Retinal pigment epithelial cell (primary cell): ENCODE measurements around the gene POU2F3.

Source experiments
- DNase-seq: peaks from one replicate; pipeline ENCODE4 v3.0.0-alpha.2; 2010; ENCODE audit warnings: low read depth
- H3K4me3 ChIP-seq: 2 replicates; pipeline ENCODE4 v1.5.1; 2011; ENCODE audit warnings: mild to moderate bottlenecking, low read length, control low read depth, moderate library complexity
- CTCF ChIP-seq: conservative IDR thresholded peaks from 2 replicates; pipeline ENCODE4 v1.5.1; 2011; ENCODE audit warnings: low read depth, low read length, control low read depth, inconsistent platforms

The POU2F3 gene

DNA sequence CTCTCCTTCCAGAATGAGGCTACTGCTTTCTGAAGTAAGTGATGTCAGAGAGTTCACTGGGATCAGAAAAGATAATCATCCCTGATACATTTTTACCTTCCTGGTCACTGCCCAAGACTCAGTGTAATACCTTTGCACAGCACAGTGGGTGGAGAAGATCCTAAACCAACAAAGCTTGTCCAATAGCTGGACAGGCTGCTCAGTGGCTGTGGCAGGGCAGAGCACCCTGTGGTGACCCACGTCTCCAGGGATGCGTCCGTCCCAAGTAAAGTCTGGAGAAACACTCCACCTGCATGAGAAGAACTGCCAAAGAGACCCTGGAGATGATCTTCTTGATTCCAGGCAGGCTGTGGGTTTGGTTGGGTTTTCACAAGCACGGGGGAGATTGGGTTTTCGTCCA is 54.2 kb downstream of the POU2F3 start:
- TF ChIP-seq CTCF, result no peak
- DNase-seq, result no peak
- H3K4me3 ChIP-seq, result no peak overlapping the region

GRCh38 chr11:120295099-120295498 is 55.2 kb downstream of the POU2F3 start:
- DNase-seq, result no peak
- H3K4me3 ChIP-seq, result no peak overlapping the region
- TF ChIP-seq CTCF, result no peak

GRCh38 chr11:120296554-120296953 is 56.6 kb downstream of the POU2F3 start:
- no peak for TF ChIP-seq CTCF
- DNase-seq, result no peak
- H3K4me3 ChIP-seq, result no peak overlapping the region

DNA sequence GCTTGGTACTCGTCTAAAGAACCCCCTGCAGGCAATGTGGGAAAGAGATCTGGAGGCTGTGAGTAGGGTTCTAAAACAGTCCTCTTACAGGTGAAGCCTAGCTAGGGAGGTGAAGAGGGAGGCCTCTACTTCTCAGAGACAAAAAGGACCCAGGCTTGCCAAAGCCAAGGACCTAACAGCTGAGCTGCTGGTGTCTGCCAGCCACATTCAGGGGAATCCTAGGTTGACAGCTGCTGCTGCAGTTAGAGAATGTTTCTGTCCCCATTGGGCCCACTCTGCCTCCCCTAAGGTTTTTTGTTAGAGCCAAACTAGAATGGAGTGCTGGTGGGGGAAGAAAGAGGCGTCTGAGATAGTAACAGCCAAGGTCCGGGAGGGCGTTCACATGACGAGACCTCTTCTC is 58.5 kb downstream of the POU2F3 start:
- DNase-seq, result no peak
- no peak overlapping the region for H3K4me3 ChIP-seq
- no peak for TF ChIP-seq CTCF

DNA sequence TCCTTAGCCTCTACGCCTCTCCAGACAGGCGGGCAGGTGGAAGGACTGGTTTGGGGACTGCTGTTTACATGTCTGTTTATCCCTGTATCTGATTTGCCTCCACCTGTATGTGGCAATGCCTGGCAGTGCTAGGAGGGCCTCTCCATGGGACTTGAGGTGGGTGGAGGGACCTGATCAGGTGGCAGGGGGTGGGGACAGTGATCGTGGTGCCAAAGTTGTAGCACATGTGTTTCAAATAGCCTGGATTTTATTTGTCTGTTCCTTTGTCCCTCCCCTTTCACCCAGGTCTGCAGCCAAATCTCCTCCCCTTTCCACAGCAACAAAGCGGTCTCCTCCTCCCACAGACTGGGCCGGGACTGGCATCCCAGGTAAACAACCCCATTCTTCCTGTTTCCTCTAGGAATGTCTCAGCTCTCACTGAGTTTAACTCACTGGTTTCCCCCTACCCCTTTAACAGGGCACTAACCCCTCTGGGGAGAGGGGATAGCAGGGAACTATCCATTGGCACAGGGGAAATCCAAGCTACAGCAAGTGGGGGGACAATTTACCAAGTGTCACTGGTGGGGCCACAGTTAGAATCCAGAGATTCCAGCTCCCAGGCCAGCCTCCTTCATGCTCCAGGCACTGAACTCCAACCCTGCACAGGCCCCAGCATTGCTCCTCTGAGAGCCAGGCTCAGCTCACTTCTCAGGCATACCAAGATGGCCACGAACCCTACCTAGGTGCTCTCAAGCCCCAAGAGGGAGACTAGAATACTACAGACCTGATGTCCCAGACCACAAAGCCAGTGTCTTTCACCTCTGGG is 62.3 kb downstream of the POU2F3 start:
- no peak for TF ChIP-seq CTCF
- no peak overlapping the region for H3K4me3 ChIP-seq
- no peak for DNase-seq

DNA sequence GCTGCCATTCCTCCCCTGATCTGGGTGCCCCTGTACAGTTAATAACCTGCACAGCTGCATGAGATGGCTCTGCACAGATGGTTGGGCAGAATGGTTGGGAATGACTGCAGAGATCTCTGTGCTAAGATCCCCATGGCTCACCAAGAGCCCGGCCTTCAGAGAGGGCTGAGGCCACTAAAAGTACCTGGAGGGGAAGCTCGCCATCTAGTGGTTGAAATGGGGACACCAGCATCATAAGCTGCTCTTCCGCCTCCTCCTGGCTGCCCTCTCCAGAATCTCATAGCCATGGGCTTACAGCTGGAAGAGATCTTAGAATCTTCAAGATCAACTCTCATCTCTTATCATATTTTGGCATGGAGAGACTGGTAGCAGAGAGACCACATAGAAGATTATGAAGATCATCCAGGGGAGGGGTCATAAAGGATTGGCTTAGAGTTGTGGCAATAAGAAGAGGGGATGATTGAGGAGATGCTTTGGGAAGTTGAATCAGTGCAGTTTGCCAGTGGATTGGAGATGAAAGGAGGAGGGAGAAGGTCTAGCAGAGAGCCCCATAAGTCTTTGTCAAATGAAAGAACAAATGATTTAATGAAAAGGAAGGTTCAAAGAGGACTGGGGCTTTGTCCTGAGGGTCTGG is 63.2 kb downstream of the POU2F3 start:
- peak; percentile 77 for TF ChIP-seq CTCF
- DNase-seq, result no peak
- H3K4me3 ChIP-seq, result no peak overlapping the region

DNA sequence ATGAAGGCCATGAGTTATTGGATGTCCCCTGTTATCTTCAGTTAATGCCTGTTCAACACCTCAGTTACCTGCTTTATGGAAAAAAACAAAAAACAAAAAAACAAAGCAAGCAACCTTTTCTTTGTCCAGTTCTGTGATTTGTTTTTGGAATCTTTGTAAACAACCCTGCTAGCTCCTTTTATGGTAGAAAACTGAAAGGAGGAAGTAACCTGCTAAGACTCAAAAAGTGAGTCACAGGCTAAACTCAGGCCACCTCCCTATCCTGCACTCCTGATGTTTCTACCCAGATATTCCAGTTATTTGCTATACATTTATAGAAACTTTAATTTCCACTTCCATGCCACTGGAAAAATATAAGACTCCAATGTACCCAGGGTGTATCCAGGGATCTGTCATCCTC is 64.6 kb downstream of the POU2F3 start:
- no peak overlapping the region for H3K4me3 ChIP-seq
- DNase-seq, result no peak
- TF ChIP-seq CTCF, result no peak
